ENCODE measurements around the gene TULP3. TPM values are rescaled to one million over a fixed set of nuclear protein-coding genes. Genes with fewer than 3 reads are reported as not detected.

TULP3 gene
- polyA plus RNA-seq, 1 experiment, result 48.7 TPM

DNA sequence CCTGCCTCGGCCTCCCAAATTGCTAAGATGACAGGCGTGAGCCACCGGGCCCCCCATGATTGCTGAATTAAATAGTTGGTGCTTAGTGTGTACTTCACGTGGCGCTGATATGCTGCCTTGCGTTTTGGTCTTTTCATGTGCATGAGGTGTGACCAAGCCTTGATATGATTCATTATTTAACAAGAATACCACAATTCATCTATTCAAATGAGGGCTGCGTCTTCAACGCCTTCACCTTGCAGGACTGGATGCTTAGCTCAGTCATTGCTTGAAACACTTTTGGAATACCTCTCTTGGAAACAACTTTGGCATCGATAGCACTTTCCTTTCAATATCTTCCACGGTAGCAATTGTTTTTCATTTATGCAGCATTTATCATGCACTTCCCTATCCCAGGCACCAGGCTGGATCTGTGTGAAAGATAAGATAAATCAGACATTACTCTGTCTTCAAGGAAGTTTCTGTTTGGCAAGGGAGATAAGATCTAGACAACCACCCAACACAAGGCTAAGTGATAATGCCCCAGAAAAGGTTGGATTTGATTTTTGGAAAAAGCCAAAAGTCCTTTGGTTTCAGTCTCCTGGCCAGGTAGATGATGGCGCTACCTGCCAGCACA lies 67.2 kb downstream of the TULP3 start:
- DNase-seq (ENCODE audit: low read depth, low spot score), result no peak
- Histone ChIP-seq H3K27ac (ENCODE audit: low read depth, low read length) (peak overlapping the region; percentile 78), H3K4me3 (ENCODE audit: low read depth, low read length) (peak overlapping the region; percentile 79), H3K9me3 (ENCODE audit: control insufficient read depth, insufficient read depth, low read length) (no peaks in the 10 kb centered on the region), H3K27me3 (ENCODE audit: control insufficient read depth, insufficient read depth, low read length) (no peaks in the 10 kb centered on the region)
- ChIA-PET CTCF (interaction anchor here (0.5 to 1.3 kb wide), 3 partner anchors 25 to 83 kb away, joined by 3 read pairs; no protein-coding TSS in a partner anchor), POLR2A (interaction anchor here (0.6 to 1.2 kb wide), 3 partner anchors 8 to 122 kb away, joined by 3 to 8 read pairs (median 3); no protein-coding TSS in a partner anchor)
- TF ChIP-seq, protein P1, sequence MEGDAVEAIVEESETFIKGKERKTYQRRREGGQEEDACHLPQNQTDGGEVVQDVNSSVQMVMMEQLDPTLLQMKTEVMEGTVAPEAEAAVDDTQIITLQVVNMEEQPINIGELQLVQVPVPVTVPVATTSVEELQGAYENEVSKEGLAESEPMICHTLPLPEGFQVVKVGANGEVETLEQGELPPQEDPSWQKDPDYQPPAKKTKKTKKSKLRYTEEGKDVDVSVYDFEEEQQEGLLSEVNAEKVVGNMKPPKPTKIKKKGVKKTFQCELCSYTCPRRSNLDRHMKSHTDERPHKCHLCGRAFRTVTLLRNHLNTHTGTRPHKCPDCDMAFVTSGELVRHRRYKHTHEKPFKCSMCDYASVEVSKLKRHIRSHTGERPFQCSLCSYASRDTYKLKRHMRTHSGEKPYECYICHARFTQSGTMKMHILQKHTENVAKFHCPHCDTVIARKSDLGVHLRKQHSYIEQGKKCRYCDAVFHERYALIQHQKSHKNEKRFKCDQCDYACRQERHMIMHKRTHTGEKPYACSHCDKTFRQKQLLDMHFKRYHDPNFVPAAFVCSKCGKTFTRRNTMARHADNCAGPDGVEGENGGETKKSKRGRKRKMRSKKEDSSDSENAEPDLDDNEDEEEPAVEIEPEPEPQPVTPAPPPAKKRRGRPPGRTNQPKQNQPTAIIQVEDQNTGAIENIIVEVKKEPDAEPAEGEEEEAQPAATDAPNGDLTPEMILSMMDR (IDR thresholded peaks at IDR 0.05; ENCODE audit: low read depth, low read length), result no peak

GRCh38 chr12:2958432-2959191 lies 67.9 kb downstream of the TULP3 start:
- POLR2A ChIA-PET, result interaction anchor here (0.6 to 1.2 kb wide), 3 partner anchors 9 to 121 kb away, joined by 3 to 8 read pairs (median 3); no protein-coding TSS in a partner anchor
- DNase-seq (ENCODE audit: low read depth, low spot score), result peak; percentile 36
- CTCF ChIA-PET, result interaction anchor here (1.3 kb wide), 1 partner anchor 76 kb away, joined by 3 read pairs; no protein-coding TSS in a partner anchor

DNA sequence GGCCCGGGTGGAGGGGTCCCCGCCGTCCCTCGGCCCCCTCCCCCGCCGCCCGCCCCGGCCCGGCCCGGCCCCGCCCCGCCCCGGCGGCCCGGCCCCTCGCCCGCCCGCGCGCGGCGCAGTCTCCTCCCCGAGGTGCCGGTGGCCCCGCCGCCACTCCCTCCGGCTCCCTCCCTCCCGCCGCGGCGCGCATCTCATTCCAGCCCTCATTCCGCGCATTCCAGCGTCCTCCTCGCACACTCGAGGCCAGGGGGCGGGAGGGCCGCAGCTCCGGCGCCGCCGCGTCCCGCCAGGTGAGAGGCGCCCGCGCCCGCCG lies 68.5 kb downstream of the TULP3 start, which contains the start of gene TEAD4:
Gene TEAD4 (plus strand): TSS at position 206 of the 313 bp plus-strand sequence.
- peak; percentile 24 for DNase-seq (ENCODE audit: low read depth, low spot score)
- Histone ChIP-seq H3K9me3 (ENCODE audit: control insufficient read depth, insufficient read depth, low read length) (no peaks in the 10 kb centered on the region), H3K4me3 (ENCODE audit: low read depth, low read length) (peak within 1 kb of the TSS; percentile 79), H3K27ac (ENCODE audit: low read depth, low read length) (peak within 1 kb of the TSS; percentile 82), H3K27me3 (ENCODE audit: control insufficient read depth, insufficient read depth, low read length) (no peaks in the 10 kb centered on the region)
- CTCF ChIA-PET, result no interaction called here
- POLR2A ChIA-PET, result interaction anchor here (1.2 kb wide), 1 partner anchor 21 kb away, joined by 3 read pairs; no protein-coding TSS in a partner anchor
- TF ChIP-seq, protein P1 (IDR thresholded peaks at IDR 0.05; ENCODE audit: low read depth, low read length), result no peak

More at GRCh38 chr12:2958432-2959191, 67.9 kb downstream of the TULP3 start:
- Histone ChIP-seq H3K9me3 (ENCODE audit: control insufficient read depth, insufficient read depth, low read length) (no peaks in the 10 kb centered on the region), H3K4me3 (ENCODE audit: low read depth, low read length) (peak overlapping the region; percentile 79), H3K27me3 (ENCODE audit: control insufficient read depth, insufficient read depth, low read length) (no peaks in the 10 kb centered on the region), H3K27ac (ENCODE audit: low read depth, low read length) (peak overlapping the region; percentile 78)
- TF ChIP-seq, protein P1 (IDR thresholded peaks at IDR 0.05; ENCODE audit: low read depth, low read length), result no peak

- TF ChIP-seq, protein P1 (IDR thresholded peaks at IDR 0.05; ENCODE audit: low read depth, low read length), result no peak
- H3K9me3 ChIP-seq (ENCODE audit: control insufficient read depth, insufficient read depth, low read length), result no peaks in the 10 kb centered on the region
- H3K27ac ChIP-seq (ENCODE audit: low read depth, low read length), result peak overlapping the region; percentile 82
- H3K4me3 ChIP-seq (ENCODE audit: low read depth, low read length), result peak overlapping the region; percentile 79
- no peaks in the 10 kb centered on the region for H3K27me3 ChIP-seq (ENCODE audit: control insufficient read depth, insufficient read depth, low read length)
- no peak for DNase-seq (ENCODE audit: low read depth, low spot score)
- ChIA-PET CTCF (no interaction called here), POLR2A (no interaction called here)
Observed at GRCh38 chr12:2959505-2960389, 69.1 kb downstream of the TULP3 start.

All from AG04450 (cell line).